ENCODE data around the gene CCDC185. TPM values are rescaled to one million over a fixed set of nuclear protein-coding genes. Genes with fewer than 3 reads are reported as not detected.

The CCDC185 gene
- total RNA-seq, 2 donors from 2014 or later = not detected

GRCh38 chr1:223421025-223421424 is 27.8 kb downstream of the CCDC185 start:
- Histone ChIP-seq H3K4me1 (ENCODE audit: control insufficient read depth in 1 of 2, low read depth in 2 of 2) (peaks cover 21 to 26% of the 10 kb centered on the region in 2 donors), H3K4me3 (no peak overlapping the region), H3K36me3 (no peaks in the 10 kb centered on the region), H3K27ac (no peak overlapping the region), H3K9me3 (no peaks in the 10 kb centered on the region), H3K27me3 (replicated peaks; ENCODE audit: insufficient read depth) (no peaks in the 10 kb centered on the region)
- TF ChIP-seq CTCF (IDR thresholded peaks at IDR 0.05) = no peak
- DNase-seq (ENCODE audit: low spot score) = no peak
- ATAC-seq (ENCODE audit: insufficient number of reproducible peaks, low FRiP score, low read depth) = no peak

GRCh38 chr1:223421676-223422075 is 28.5 kb downstream of the CCDC185 start:
- no peak for TF ChIP-seq CTCF (IDR thresholded peaks at IDR 0.05)
- Histone ChIP-seq H3K4me1 (ENCODE audit: control insufficient read depth in 1 of 2, low read depth in 2 of 2) (peaks cover 22 to 33% of the 10 kb centered on the region in 2 donors), H3K27me3 (replicated peaks; ENCODE audit: insufficient read depth) (no peaks in the 10 kb centered on the region), H3K36me3 (no peaks in the 10 kb centered on the region), H3K9me3 (no peaks in the 10 kb centered on the region), H3K27ac (no peak overlapping the region), H3K4me3 (no peak overlapping the region)
- no peak for DNase-seq (ENCODE audit: low spot score)
- ATAC-seq (ENCODE audit: insufficient number of reproducible peaks, low FRiP score, low read depth) = no peak

- DNase-seq (ENCODE audit: low spot score) = no peak
- TF ChIP-seq CTCF (IDR thresholded peaks at IDR 0.05) = no peak
- no peak overlapping the region for H3K4me3 ChIP-seq
- no peak for ATAC-seq (ENCODE audit: insufficient number of reproducible peaks, low FRiP score, low read depth)
- H3K27ac ChIP-seq = no peak overlapping the region
- H3K27me3 ChIP-seq (replicated peaks; ENCODE audit: insufficient read depth) = no peaks in the 10 kb centered on the region
- no peaks in the 10 kb centered on the region for H3K36me3 ChIP-seq
- H3K9me3 ChIP-seq = no peaks in the 10 kb centered on the region
- H3K4me1 ChIP-seq (ENCODE audit: control insufficient read depth in 1 of 2, low read depth in 2 of 2) = peaks cover 22 to 40% of the 10 kb centered on the region in 2 donors
Observed at GRCh38 chr1:223422911-223423310, 29.7 kb downstream of the CCDC185 start.

- peak; percentile 57 for ATAC-seq (ENCODE audit: insufficient number of reproducible peaks, low FRiP score, low read depth)
- TF ChIP-seq CTCF (IDR thresholded peaks at IDR 0.05) = no peak
- H3K27me3 ChIP-seq (replicated peaks; ENCODE audit: insufficient read depth) = no peaks in the 10 kb centered on the region
Observed at GRCh38 chr1:223423641-223424233, 30.5 kb downstream of the CCDC185 start.

GRCh38 chr1:223425550-223425949 is 32.3 kb downstream of the CCDC185 start:
- Histone ChIP-seq H3K4me3 (no peak overlapping the region), H3K36me3 (no peaks in the 10 kb centered on the region), H3K9me3 (no peaks in the 10 kb centered on the region), H3K27ac (peak overlapping the region; percentile 64 to 70), H3K4me1 (ENCODE audit: control insufficient read depth in 1 of 2, low read depth in 2 of 2) (peaks cover 36 to 66% of the 10 kb centered on the region in 2 donors), H3K27me3 (replicated peaks; ENCODE audit: insufficient read depth) (no peaks in the 10 kb centered on the region)
- ATAC-seq (ENCODE audit: insufficient number of reproducible peaks, low FRiP score, low read depth) (peak; percentile 40), DNase-seq (ENCODE audit: low spot score) (no peak)
- TF ChIP-seq CTCF (IDR thresholded peaks at IDR 0.05) = no peak

More at GRCh38 chr1:223423641-223424233, 30.5 kb downstream of the CCDC185 start:
- Histone ChIP-seq H3K36me3 (no peaks in the 10 kb centered on the region), H3K4me3 (no peak overlapping the region), H3K27ac (peak overlapping the region; percentile 64 to 70), H3K4me1 (ENCODE audit: control insufficient read depth in 1 of 2, low read depth in 2 of 2) (peaks cover 22 to 48% of the 10 kb centered on the region in 2 donors), H3K9me3 (no peaks in the 10 kb centered on the region)
- DNase-seq (ENCODE audit: low spot score) = no peak

Data from thoracic aorta (tissue), 2 donors.